ENCODE measurements around the gene FUS.
"Not testable (repeated sequence)": the region's sequence is repeated elsewhere in the genome, so short reads cannot be mapped to it uniquely, and the experiment has no call there.

DNA sequence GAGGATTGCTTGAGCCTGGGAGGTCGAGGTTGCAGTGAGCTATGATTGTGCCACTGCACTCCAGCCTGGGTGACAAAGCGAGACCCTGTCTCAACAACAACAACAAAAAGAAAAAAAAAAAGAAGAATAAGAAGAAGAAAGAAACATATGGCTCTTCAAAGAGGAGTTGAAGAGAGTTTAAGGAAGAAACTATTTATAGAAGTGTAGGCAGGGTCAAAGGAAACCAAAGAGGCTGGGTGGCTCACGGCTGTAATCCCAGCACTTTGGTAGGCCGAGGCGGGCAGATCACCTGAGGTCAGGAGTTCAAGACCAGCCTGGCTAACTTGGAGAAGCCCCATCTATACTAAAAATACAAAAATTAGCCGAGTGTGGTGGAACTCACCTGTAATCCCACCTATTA, 29.0 kb upstream of the FUS start:
- TF ChIP-seq POLR2AphosphoS5 (IDR thresholded peaks at IDR 0.05; ENCODE audit: low read depth), result not testable (repeated sequence)
- TF ChIP-seq, protein P1, sequence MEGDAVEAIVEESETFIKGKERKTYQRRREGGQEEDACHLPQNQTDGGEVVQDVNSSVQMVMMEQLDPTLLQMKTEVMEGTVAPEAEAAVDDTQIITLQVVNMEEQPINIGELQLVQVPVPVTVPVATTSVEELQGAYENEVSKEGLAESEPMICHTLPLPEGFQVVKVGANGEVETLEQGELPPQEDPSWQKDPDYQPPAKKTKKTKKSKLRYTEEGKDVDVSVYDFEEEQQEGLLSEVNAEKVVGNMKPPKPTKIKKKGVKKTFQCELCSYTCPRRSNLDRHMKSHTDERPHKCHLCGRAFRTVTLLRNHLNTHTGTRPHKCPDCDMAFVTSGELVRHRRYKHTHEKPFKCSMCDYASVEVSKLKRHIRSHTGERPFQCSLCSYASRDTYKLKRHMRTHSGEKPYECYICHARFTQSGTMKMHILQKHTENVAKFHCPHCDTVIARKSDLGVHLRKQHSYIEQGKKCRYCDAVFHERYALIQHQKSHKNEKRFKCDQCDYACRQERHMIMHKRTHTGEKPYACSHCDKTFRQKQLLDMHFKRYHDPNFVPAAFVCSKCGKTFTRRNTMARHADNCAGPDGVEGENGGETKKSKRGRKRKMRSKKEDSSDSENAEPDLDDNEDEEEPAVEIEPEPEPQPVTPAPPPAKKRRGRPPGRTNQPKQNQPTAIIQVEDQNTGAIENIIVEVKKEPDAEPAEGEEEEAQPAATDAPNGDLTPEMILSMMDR (IDR thresholded peaks at IDR 0.05; ENCODE audit: insufficient read depth, low read length), result not testable (repeated sequence)
